HEK293 (cell line): ENCODE measurements around the gene FHL1.

Source experiments
- CTCF ChIA-PET: fragments of 350-600 bp; formaldehyde crosslinking; extraction: SDS; loops from one replicate; lab custom pipeline; 2021; ENCODE audit warnings: antibody characterized with exemption; lab: Yijun Ruan, JAX
- POLR2A ChIA-PET: fragments of 300-600 bp; formaldehyde crosslinking; extraction: SDS; loops from one replicate; lab custom pipeline; 2020; ENCODE audit warnings: antibody characterized with exemption, inconsistent platforms; lab: Yijun Ruan, JAX
- H3K27ac ChIP-seq: fragments of 200-500 bp; sonication (Bioruptor generic); 2 replicates; pipeline ENCODE4 v1.5.1; 2014; ENCODE audit warnings: low read depth, low read length, control low read depth, inconsistent platforms; ENCODE audit errors: extremely low read depth
- H3K36me3 ChIP-seq, 2 experiments: fragments of 200-500 bp in 1 of 2; sonication (Bioruptor generic) in 1 of 2; 1 replicate in 1 of 2; 2 replicates in 1 of 2; pipeline ENCODE4 v1.5.1; 2014 to 2017; ENCODE audit warnings: inconsistent platforms in 2 of 2, low read length in 2 of 2; ENCODE audit not compliant: control insufficient read depth in 2 of 2, insufficient read depth in 1 of 2
- H3K4me1 ChIP-seq: fragments of 200-500 bp; sonication (Bioruptor generic); 2 replicates; pipeline ENCODE4 v1.5.1; 2014; ENCODE audit warnings: mild to moderate bottlenecking, low read length, inconsistent platforms; ENCODE audit not compliant: control insufficient read depth, insufficient read depth
- H3K4me3 ChIP-seq: 2 replicates; pipeline ENCODE4 v1.5.1; 2011; ENCODE audit warnings: low read depth, mild to moderate bottlenecking, control low read depth, low read length, moderate library complexity
- H3K9me3 ChIP-seq: fragments of 200-500 bp; sonication (Bioruptor generic); 2 replicates; pipeline ENCODE4 v1.5.1; 2014; ENCODE audit warnings: low read depth, low read length, inconsistent platforms; ENCODE audit not compliant: control insufficient read depth, insufficient read depth
- ELK4 ChIP-seq: IDR thresholded peaks from 2 replicates; pipeline ENCODE4 v1.6.1; 2011; ENCODE audit warnings: mild to moderate bottlenecking, low read depth, low read length, borderline replicate concordance
- KLF10 ChIP-seq: fragments of 450-650 bp; IDR thresholded peaks from 2 replicates; pipeline ENCODE4 v1.5.1; 2018; ENCODE audit warnings: missing biosample characterization, mild to moderate bottlenecking, missing genetic modification characterization
- MZF1 ChIP-seq: fragments of 450-650 bp; formaldehyde crosslinking; IDR thresholded peaks from 2 replicates; pipeline ENCODE4 v1.5.1; 2017; ENCODE audit warnings: missing biosample characterization, missing genetic modification characterization, borderline replicate concordance
- REPIN1 ChIP-seq: fragments of 450-650 bp; formaldehyde crosslinking; IDR thresholded peaks from 2 replicates; pipeline ENCODE4 v1.5.1; 2017; ENCODE audit warnings: missing biosample characterization, missing genetic modification characterization, low read depth
- SCRT1 ChIP-seq: fragments of 450-650 bp; formaldehyde crosslinking; IDR thresholded peaks from 2 replicates; pipeline ENCODE4 v1.5.1; 2016; ENCODE audit warnings: missing biosample characterization, missing genetic modification characterization, borderline replicate concordance
- ZBTB26 ChIP-seq: fragments of 450-650 bp; formaldehyde crosslinking; optimal IDR thresholded peaks from 2 replicates; pipeline ENCODE3; 2016; ENCODE audit warnings: missing biosample characterization, mild to moderate bottlenecking, missing genetic modification characterization
- ZBTB48 ChIP-seq: fragments of 450-650 bp; formaldehyde crosslinking; IDR thresholded peaks from 2 replicates; pipeline ENCODE4 v1.5.1; 2016; ENCODE audit warnings: missing biosample characterization, missing genetic modification characterization
- ZEB2 ChIP-seq: fragments of 450-650 bp; formaldehyde crosslinking; IDR thresholded peaks from 2 replicates; pipeline ENCODE4 v1.5.1; 2016; ENCODE audit warnings: missing biosample characterization, missing genetic modification characterization
- ZFHX2 ChIP-seq: fragments of 450-650 bp; formaldehyde crosslinking; conservative IDR thresholded peaks from 2 replicates; pipeline ENCODE4 v1.5.1; 2016; ENCODE audit warnings: missing biosample characterization, missing genetic modification characterization
- ZFP3 ChIP-seq: fragments of 450-650 bp; formaldehyde crosslinking; IDR thresholded peaks from 2 replicates; pipeline ENCODE4 v1.5.1; 2016; ENCODE audit warnings: low read depth, missing biosample characterization, missing genetic modification characterization
- ZFP69B ChIP-seq: fragments of 450-650 bp; formaldehyde crosslinking; IDR thresholded peaks from 2 replicates; pipeline ENCODE4 v1.5.1; 2016; ENCODE audit warnings: missing biosample characterization, missing genetic modification characterization
- ZNF175 ChIP-seq: fragments of 450-650 bp; formaldehyde crosslinking; IDR thresholded peaks from 2 replicates; pipeline ENCODE4 v1.5.1; 2016; ENCODE audit warnings: missing biosample characterization, missing genetic modification characterization
- ZNF26 ChIP-seq: fragments of 450-650 bp; formaldehyde crosslinking; IDR thresholded peaks from 2 replicates; pipeline ENCODE4 v1.5.1; 2016; ENCODE audit warnings: missing biosample characterization, missing genetic modification characterization
- ZNF311 ChIP-seq: fragments of 450-650 bp; formaldehyde crosslinking; IDR thresholded peaks from 2 replicates; pipeline ENCODE4 v1.5.1; 2017; ENCODE audit warnings: missing biosample characterization, missing genetic modification characterization, borderline replicate concordance
- ZNF350 ChIP-seq: fragments of 450-650 bp; formaldehyde crosslinking; IDR thresholded peaks from 2 replicates; pipeline ENCODE4 v1.5.0; 2017; ENCODE audit warnings: missing biosample characterization, mild to moderate bottlenecking, missing genetic modification characterization
- ZNF510 ChIP-seq: fragments of 450-650 bp; formaldehyde crosslinking; IDR thresholded peaks from 2 replicates; pipeline ENCODE4 v1.5.1; 2018; ENCODE audit warnings: mild to moderate bottlenecking, missing genetic modification characterization, missing biosample characterization; ENCODE audit not compliant: insufficient replicate concordance
- ZNF514 ChIP-seq: fragments of 450-650 bp; formaldehyde crosslinking; IDR thresholded peaks from 2 replicates; pipeline ENCODE4 v1.5.1; 2016; ENCODE audit warnings: missing biosample characterization, missing genetic modification characterization
- ZNF521 ChIP-seq: fragments of 450-650 bp; formaldehyde crosslinking; IDR thresholded peaks from 2 replicates; pipeline ENCODE4 v1.5.1; 2017; ENCODE audit warnings: missing biosample characterization, mild to moderate bottlenecking, missing genetic modification characterization
- ZNF529 ChIP-seq: fragments of 450-650 bp; formaldehyde crosslinking; IDR thresholded peaks from 2 replicates; pipeline ENCODE4 v1.5.1; 2017; ENCODE audit warnings: missing genetic modification characterization, missing biosample characterization; ENCODE audit not compliant: insufficient replicate concordance
- ZNF530 ChIP-seq: fragments of 450-650 bp; formaldehyde crosslinking; IDR thresholded peaks from 2 replicates; pipeline ENCODE4 v1.5.1; 2016; ENCODE audit warnings: low read depth, missing biosample characterization, missing genetic modification characterization
- ZNF561 ChIP-seq: fragments of 450-650 bp; IDR thresholded peaks from 2 replicates; pipeline ENCODE4 v1.5.1; 2018; ENCODE audit warnings: missing biosample characterization, missing genetic modification characterization, borderline replicate concordance
- ZNF580 ChIP-seq: fragments of 450-650 bp; formaldehyde crosslinking; IDR thresholded peaks from 2 replicates; pipeline ENCODE4 v1.5.1; 2016; ENCODE audit warnings: missing biosample characterization, missing genetic modification characterization
- ZNF600 ChIP-seq: fragments of 450-650 bp; formaldehyde crosslinking; IDR thresholded peaks from 2 replicates; pipeline ENCODE4 v1.5.1; 2016; ENCODE audit warnings: missing biosample characterization, missing genetic modification characterization
- ZNF623 ChIP-seq: fragments of 450-650 bp; formaldehyde crosslinking; IDR thresholded peaks from 2 replicates; pipeline ENCODE4 v1.5.1; 2016; ENCODE audit warnings: missing biosample characterization, missing genetic modification characterization
- ZNF629 ChIP-seq: fragments of 450-650 bp; formaldehyde crosslinking; IDR thresholded peaks from 2 replicates; pipeline ENCODE4 v1.5.1; 2017; ENCODE audit warnings: missing biosample characterization, missing genetic modification characterization
- ZNF677 ChIP-seq: fragments of 450-650 bp; IDR thresholded peaks from 2 replicates; pipeline ENCODE4 v1.5.0; 2018; ENCODE audit warnings: missing biosample characterization, mild to moderate bottlenecking, missing genetic modification characterization, moderate library complexity
- ZNF692 ChIP-seq: fragments of 450-650 bp; formaldehyde crosslinking; IDR thresholded peaks from 2 replicates; pipeline ENCODE4 v1.5.1; 2016; ENCODE audit warnings: missing biosample characterization, missing genetic modification characterization

FHL1 gene

GRCh38 chrX:136212557-136213111 lies 65.3 kb downstream of the FHL1 start:
- Histone ChIP-seq H3K36me3 (peaks cover 0 to 45% of the 10 kb centered on the region in 2 experiments), H3K4me1 (no peaks in the 10 kb centered on the region), H3K4me3 (no peak overlapping the region), H3K27ac (no peak overlapping the region), H3K9me3 (no peaks in the 10 kb centered on the region)
- TF ChIP-seq ZNF600: peak; percentile 96
- TF ChIP-seq ZNF521 (tag by site-specific recombination): no peak
- POLR2A ChIA-PET: interaction anchor here (0.5 to 0.9 kb wide), 2 partner anchors 15 to 95 kb away, joined by 3 to 4 read pairs; no protein-coding TSS in a partner anchor
- CTCF ChIA-PET: interaction anchor here (0.6 to 1.7 kb wide), 4 partner anchors 56 to 225 kb away, joined by 3 to 8 read pairs (median 4); no protein-coding TSS in a partner anchor

- POLR2A ChIA-PET: interaction anchor here (0.6 kb wide), 2 partner anchors 82 to 156 kb away, joined by 5 to 6 read pairs; no protein-coding TSS in a partner anchor
- H3K4me1 ChIP-seq: no peaks in the 10 kb centered on the region
- CTCF ChIA-PET: interaction anchor here (0.6 to 2.4 kb wide), 4 partner anchors 52 to 292 kb away, joined by 3 to 12 read pairs (median 4); no protein-coding TSS in a partner anchor
- no peak overlapping the region for H3K27ac ChIP-seq
- no peak overlapping the region for H3K4me3 ChIP-seq
- no peak for TF ChIP-seq ELK4
- TF ChIP-seq ZNF580: no peak
- TF ChIP-seq MZF1 (tag by site-specific recombination): no peak
- no peak for TF ChIP-seq ZNF26 (tag by site-specific recombination)
- TF ChIP-seq ZNF530 (tag by site-specific recombination): no peak
- no peak for TF ChIP-seq ZBTB26 (tag by site-specific recombination)
- TF ChIP-seq ZFP3 (tag by site-specific recombination): no peak
- no peak for TF ChIP-seq ZNF175 (tag by site-specific recombination)
- TF ChIP-seq ZNF311 (tag by site-specific recombination): no peak
- no peak for TF ChIP-seq ZBTB48 (tag by site-specific recombination)
- TF ChIP-seq ZNF623: no peak
- TF ChIP-seq ZNF629 (tag by site-specific recombination): peak; percentile 47; the same call in 1 of the 2 replicates
- no peak for TF ChIP-seq REPIN1 (tag by site-specific recombination)
- peak; percentile 62; the same call in 1 of the 2 replicates for TF ChIP-seq KLF10 (tag by site-specific recombination)
- peaks cover 3 to 44% of the 10 kb centered on the region in 2 experiments for H3K36me3 ChIP-seq
- H3K9me3 ChIP-seq: no peaks in the 10 kb centered on the region
These were observed 67.2 kb downstream of the FHL1 start for GRCh38 chrX:136214551-136214950.

- ChIA-PET POLR2A (no interaction called here), CTCF (interaction anchor here (0.8 to 2.4 kb wide), 3 partner anchors 52 to 187 kb away, joined by 3 to 12 read pairs (median 5); no protein-coding TSS in a partner anchor)
- Histone ChIP-seq H3K4me1 (no peaks in the 10 kb centered on the region), H3K36me3 (peaks cover 3 to 42% of the 10 kb centered on the region in 2 experiments), H3K27ac (no peak overlapping the region), H3K4me3 (no peak overlapping the region), H3K9me3 (no peaks in the 10 kb centered on the region)
- no peak for TF ChIP-seq ZNF510 (tag by site-specific recombination)
- TF ChIP-seq SCRT1: no peak
- TF ChIP-seq ZNF600: 0 out of 2 replicates have a peak, but pooled peaks have one; percentile 72
- TF ChIP-seq ZEB2: no peak
- no peak for TF ChIP-seq ZNF350 (tag by site-specific recombination)
- 0 out of 2 replicates have a peak, but pooled peaks have one; percentile 54 for TF ChIP-seq ZFP69B (tag by site-specific recombination)
- no peak for TF ChIP-seq ZNF677 (tag by site-specific recombination)
- peak; percentile 71 for TF ChIP-seq ZNF692 (tag by site-specific recombination)
- TF ChIP-seq ZFHX2 (tag by site-specific recombination): no peak
- TF ChIP-seq ZNF561: no peak
- no peak for TF ChIP-seq ZNF529
- TF ChIP-seq ZNF514 (tag by site-specific recombination): no peak
These were observed 68.2 kb downstream of the FHL1 start for GRCh38 chrX:136215559-136215958.
